T-helper 1 cell treated with Interleukin-12 subunit alpha and Interleukin-12 subunit beta and Interleukin-4 antibody, amounts not matched to agents 30 μg/mL and 1 μg/mL, for 36 hours (primary cell): ENCODE data around the gene SEPTIN12.
"Not testable (repeated sequence)": the region's sequence is repeated elsewhere in the genome, so short reads cannot be mapped to it uniquely, and the experiment has no call there.

Source experiments
- H3K27ac Mint-ChIP-seq: one replicate; pipeline ENCODE4 v1.8.0; 2021; ENCODE audit warnings: mild to moderate bottlenecking, mixed read lengths
- H3K27me3 Mint-ChIP-seq: one replicate; pipeline ENCODE4 v1.8.0; 2021; ENCODE audit warnings: low read depth, mixed read lengths
- H3K36me3 Mint-ChIP-seq: one replicate; pipeline ENCODE4 v1.8.0; 2021; ENCODE audit warnings: low read depth, mixed read lengths
- H3K4me1 Mint-ChIP-seq: one replicate; pipeline ENCODE4 v1.8.0; 2021; ENCODE audit warnings: low read depth, mixed read lengths
- H3K4me3 Mint-ChIP-seq: one replicate; pipeline ENCODE4 v1.8.0; 2021; ENCODE audit warnings: mild to moderate bottlenecking, moderate library complexity, mixed read lengths
- H3K9me3 Mint-ChIP-seq: one replicate; pipeline ENCODE4 v1.8.0; 2021; ENCODE audit warnings: mixed read lengths

SEPTIN12 gene

GRCh38 chr16:4796982-4797804 is 9.0 kb upstream of the SEPTIN12 start:
- Mint-ChIP-seq H3K4me1 (peaks cover 3% of the 10 kb centered on the region), H3K36me3 (no peaks in the 10 kb centered on the region), H3K27me3 (no peaks in the 10 kb centered on the region), H3K9me3 (no peaks in the 10 kb centered on the region), H3K27ac (no peak overlapping the region), H3K4me3 (no peak overlapping the region)

DNA sequence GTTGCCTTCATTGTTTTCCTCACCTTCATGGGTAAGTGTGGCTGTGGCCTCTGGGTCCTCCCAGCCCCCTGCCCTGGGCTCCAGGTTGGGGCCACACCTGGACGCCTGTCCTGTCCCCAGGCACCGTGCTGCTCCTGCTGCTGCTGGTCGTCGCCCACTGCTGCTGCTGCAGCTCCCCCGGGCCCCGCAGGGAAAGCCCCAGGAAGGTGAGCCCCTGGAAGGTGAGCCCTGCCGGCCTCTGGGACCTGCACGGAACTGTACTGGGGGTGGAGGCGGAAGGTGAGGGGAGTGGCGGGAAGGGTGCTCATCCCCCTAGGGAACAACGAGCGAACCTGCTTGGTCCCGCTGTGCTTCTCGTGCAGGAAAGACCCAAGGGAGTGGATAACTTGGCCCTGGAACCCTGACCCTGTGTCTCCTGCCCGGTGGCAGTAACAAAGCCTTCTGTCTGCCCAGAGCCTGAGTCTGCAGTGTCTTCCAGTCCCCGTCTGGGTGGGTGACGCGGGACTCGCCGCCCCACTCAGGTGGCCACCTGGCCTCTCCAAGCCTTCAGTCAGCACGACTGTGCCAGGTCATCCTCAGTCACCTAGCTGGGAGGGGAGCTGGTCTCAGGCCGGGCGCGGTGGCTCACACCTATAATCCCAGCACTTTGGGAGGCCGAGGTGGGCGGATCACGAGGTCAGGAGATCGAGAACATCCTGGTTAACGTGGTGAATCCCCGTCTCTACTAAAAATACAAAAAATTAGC is 7.9 kb upstream of the SEPTIN12 start:
- no peaks in the 10 kb centered on the region for H3K36me3 Mint-ChIP-seq
- H3K4me1 Mint-ChIP-seq = peaks cover 3% of the 10 kb centered on the region
- H3K4me3 Mint-ChIP-seq = no peak overlapping the region

GRCh38 chr16:4795181-4795827 is 7.2 kb upstream of the SEPTIN12 start, which contains the start of gene SMIM22:
Gene SMIM22, plus strand, starts transcription at chr16:4795369. Its CDS starts 366 bp downstream, at chr16:4795735.
- Mint-ChIP-seq H3K9me3 (no peaks in the 10 kb centered on the region), H3K27me3 (no peaks in the 10 kb centered on the region), H3K27ac (no peak within 1 kb of the TSS), H3K4me3 (no peak within 1 kb of the TSS), H3K4me1 (peaks cover 3% of the 10 kb centered on the region), H3K36me3 (no peaks in the 10 kb centered on the region)

More for the DNA sequence above, 7.9 kb upstream of the SEPTIN12 start:
- Mint-ChIP-seq H3K9me3 (no peaks in the 10 kb centered on the region), H3K27me3 (no peaks in the 10 kb centered on the region), H3K27ac (no peak overlapping the region)

DNA sequence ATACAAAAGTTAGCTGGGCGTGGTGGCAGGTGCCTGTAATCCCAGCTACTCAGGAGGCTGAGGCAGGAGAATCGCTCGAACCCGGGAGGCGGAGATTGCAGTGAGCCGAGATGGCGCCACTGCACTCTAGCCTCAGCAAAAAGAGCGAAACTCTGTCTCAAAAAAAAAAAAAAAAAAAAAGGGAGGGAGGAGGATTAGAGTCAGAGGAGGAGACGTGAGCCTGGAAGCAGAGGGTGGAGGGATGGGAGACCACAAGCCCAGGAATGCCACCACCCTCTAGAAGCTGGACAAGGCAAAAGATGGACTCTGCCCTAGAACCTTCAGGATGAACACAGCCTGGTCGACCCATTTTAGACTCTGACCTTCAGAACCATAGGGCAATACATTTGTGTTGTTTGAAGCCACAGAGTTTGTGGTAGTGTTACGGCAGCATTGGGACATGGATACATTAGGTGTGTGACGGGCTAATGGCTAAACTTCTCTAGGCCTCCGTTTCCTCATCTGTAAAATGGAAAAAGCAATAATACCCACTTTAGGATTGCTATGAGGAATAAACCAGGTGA is 4.9 kb upstream of the SEPTIN12 start:
- H3K27me3 Mint-ChIP-seq = no peaks in the 10 kb centered on the region
- H3K9me3 Mint-ChIP-seq = no peaks in the 10 kb centered on the region
- H3K4me3 Mint-ChIP-seq = no peak overlapping the region
- no peak overlapping the region for H3K27ac Mint-ChIP-seq
- peaks cover 3% of the 10 kb centered on the region for H3K4me1 Mint-ChIP-seq
- H3K36me3 Mint-ChIP-seq = no peaks in the 10 kb centered on the region

DNA sequence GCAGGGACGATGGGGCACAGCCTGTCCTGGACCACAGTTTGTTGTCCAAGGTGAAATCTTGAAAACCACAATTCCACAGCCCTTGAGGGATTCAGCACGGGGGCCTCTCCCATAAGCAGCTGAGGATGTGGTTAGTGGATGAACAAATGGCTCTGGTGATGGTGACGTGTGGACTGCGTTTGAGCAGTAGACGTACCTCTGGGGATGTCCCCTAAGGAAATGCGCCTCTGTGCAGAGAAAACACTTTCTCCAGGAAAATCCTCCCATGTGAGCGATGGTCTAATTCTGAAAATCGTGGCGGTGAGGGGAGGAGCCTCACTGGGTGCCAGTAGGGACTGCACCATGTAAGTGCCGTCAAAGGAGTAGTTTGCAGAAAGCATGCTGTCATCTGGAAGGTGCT is 2.7 kb upstream of the SEPTIN12 start:
- Mint-ChIP-seq H3K36me3 (no peaks in the 10 kb centered on the region), H3K27me3 (no peaks in the 10 kb centered on the region), H3K4me1 (peaks cover 3% of the 10 kb centered on the region), H3K4me3 (no peak overlapping the region), H3K27ac (no peak overlapping the region), H3K9me3 (no peaks in the 10 kb centered on the region)

- Mint-ChIP-seq H3K36me3 (no peaks in the 10 kb centered on the region), H3K27me3 (no peaks in the 10 kb centered on the region), H3K4me1 (peaks cover 3% of the 10 kb centered on the region), H3K4me3 (no peak overlapping the region), H3K27ac (no peak overlapping the region), H3K9me3 (no peaks in the 10 kb centered on the region)
Observed at GRCh38 chr16:4790261-4790660, 2.1 kb upstream of the SEPTIN12 start.

DNA sequence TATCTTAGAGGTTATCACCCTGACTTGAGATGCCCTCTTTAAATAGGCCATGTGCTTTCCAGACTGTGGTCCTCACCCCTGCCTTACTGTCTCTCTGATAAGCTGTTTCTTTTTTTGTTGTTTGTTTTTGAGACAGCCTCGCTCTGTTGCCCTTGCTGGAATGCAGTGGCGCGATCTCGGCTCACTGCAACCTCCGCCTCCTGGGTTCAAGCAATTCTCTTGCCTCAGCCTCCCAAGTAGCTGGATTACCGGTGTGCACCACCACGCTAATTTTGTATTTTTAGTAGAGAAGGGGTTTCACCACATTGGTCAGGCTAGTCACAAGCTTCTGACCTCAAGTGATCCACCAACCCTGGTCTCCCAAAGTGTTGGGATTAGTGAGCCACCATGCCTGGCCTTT is 765 bp upstream of the SEPTIN12 start:
- Mint-ChIP-seq H3K27me3 (no peaks in the 10 kb centered on the region), H3K36me3 (no peaks in the 10 kb centered on the region), H3K4me1 (peaks cover 3% of the 10 kb centered on the region), H3K27ac (no peak overlapping the region), H3K9me3 (no peaks in the 10 kb centered on the region), H3K4me3 (no peak overlapping the region)

DNA sequence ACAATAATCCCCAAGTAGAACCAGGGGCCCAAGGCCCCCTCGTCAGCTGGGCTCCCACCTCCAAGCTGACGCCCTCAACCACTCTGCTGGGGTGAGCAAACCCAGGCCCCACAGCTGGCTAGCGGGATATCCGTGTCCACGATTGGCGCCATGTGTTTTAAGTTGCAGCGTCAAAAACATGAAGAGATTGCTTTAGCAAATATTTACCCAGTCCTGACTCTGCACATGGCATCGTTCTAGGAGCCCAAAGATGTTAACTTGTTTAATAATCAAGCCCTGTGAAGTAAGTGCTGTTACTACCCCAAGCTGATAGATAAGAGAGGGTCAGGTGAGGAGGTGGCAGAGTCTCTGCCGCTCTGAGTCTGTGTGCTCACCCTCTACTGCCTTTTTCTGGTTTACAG is 344 bp upstream of the SEPTIN12 start:
- H3K36me3 Mint-ChIP-seq = no peaks in the 10 kb centered on the region

GRCh38 chr16:4787068-4787467 is 1.1 kb downstream of the SEPTIN12 start:
- Mint-ChIP-seq H3K27me3 (no peaks in the 10 kb centered on the region), H3K4me1 (peaks cover 3% of the 10 kb centered on the region), H3K4me3 (no peak overlapping the region), H3K36me3 (no peaks in the 10 kb centered on the region), H3K27ac (no peak overlapping the region), H3K9me3 (no peaks in the 10 kb centered on the region)

More for the DNA sequence above, 344 bp upstream of the SEPTIN12 start:
- H3K27ac Mint-ChIP-seq = no peak overlapping the region
- peaks cover 3% of the 10 kb centered on the region for H3K4me1 Mint-ChIP-seq
- no peaks in the 10 kb centered on the region for H3K9me3 Mint-ChIP-seq
- H3K4me3 Mint-ChIP-seq = no peak overlapping the region
- H3K27me3 Mint-ChIP-seq = no peaks in the 10 kb centered on the region

DNA sequence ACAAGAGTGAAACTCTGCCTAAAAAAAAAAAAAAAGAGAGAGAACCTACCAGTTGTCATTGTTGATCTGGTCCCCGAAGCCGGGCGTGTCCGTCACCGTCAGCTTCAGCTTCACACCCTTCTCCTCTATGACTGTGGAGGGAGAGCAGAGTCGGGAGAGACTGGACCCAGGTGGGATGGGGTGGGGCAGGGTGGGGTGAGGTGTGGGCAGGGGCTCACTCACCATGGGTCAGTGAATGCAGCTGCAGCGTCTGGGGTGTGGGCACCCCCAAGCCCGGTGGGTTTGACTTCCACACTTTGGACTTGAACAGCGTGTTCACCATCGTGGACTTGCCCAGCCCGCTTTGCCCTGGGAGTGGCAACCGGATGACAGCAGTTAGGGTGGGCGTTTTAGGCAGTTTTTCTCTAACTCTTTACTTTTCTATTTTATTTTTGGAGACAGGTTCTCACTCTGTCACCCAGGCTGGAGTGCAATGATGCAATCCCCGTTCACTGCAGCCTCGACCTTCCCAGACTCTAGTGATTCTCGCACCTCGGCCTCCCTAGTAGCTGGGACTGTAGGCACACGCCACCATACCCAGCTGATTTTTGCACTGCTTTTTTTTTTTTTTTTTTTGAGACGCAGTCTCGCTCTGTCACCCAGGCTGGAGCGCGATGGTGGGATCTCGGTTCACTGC is 2.2 kb downstream of the SEPTIN12 start:
- H3K4me3 Mint-ChIP-seq = no peak overlapping the region
- H3K27ac Mint-ChIP-seq = no peak overlapping the region
- no peaks in the 10 kb centered on the region for H3K9me3 Mint-ChIP-seq
- H3K4me1 Mint-ChIP-seq = peaks cover 3% of the 10 kb centered on the region
- no peaks in the 10 kb centered on the region for H3K36me3 Mint-ChIP-seq
- no peaks in the 10 kb centered on the region for H3K27me3 Mint-ChIP-seq

- H3K4me3 Mint-ChIP-seq, H3K27me3 Mint-ChIP-seq, H3K9me3 Mint-ChIP-seq, H3K4me1 Mint-ChIP-seq, H3K36me3 Mint-ChIP-seq, H3K27ac Mint-ChIP-seq: not testable (repeated sequence)
Observed at GRCh38 chr16:4784444-4784987, 3.6 kb downstream of the SEPTIN12 start.

DNA sequence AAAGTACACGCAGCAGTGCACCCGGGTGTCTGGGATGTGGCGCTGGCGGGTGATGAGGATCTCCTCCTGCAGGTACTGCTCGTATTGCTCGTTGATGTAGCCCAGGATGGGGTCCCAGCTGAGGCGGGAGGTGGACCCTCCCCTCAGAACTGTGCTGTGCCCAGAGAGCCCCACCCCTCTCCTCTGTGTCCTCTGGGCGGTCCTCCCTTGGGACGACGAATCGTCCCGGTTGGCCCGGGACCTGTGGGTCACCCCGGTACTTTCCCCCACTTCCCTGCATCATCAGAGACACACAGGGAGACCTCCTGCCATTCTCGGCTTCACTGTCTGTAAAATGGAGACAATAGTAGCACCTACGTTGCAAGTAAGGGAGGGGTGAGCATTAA is 4.2 kb downstream of the SEPTIN12 start:
- no peaks in the 10 kb centered on the region for H3K27me3 Mint-ChIP-seq
- no peak overlapping the region for H3K4me3 Mint-ChIP-seq
- H3K36me3 Mint-ChIP-seq = no peaks in the 10 kb centered on the region
- no peaks in the 10 kb centered on the region for H3K9me3 Mint-ChIP-seq
- H3K27ac Mint-ChIP-seq = no peak overlapping the region
- H3K4me1 Mint-ChIP-seq = no peaks in the 10 kb centered on the region

DNA sequence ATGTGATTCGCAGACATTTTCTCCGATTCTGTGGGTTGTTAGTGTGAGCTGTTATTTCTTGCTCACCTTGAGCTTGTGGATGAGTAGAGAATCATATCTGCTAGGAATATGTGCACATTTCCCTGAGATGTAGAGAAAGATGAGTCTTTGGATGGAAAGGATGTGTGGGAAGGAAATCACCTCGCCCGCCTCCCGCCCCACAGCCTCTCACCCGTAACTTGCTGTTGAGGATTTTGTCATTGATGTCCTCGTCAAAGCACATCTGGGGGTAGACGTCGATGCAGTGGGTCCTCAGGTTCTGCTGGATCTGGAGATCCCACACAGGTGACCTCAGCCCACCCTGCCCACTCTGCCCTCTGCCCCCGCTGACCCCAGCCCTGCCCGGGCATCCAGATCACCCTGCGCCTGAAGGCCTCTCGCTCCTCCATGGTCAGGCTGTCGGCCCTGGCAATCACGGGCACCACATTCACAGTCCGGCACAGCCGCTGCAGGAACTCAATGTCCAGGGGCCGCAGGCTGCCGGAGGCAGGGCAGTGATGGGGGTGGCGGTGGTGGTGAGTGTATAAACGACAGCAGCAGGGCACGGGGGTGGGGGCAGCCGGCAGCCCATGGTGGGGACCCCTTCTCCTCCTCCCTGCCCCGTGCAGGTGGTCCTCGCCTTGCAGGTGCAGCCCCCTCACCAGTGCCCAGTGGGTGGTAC is 4.7 kb downstream of the SEPTIN12 start:
- no peaks in the 10 kb centered on the region for H3K27me3 Mint-ChIP-seq
- no peaks in the 10 kb centered on the region for H3K9me3 Mint-ChIP-seq
- no peaks in the 10 kb centered on the region for H3K4me1 Mint-ChIP-seq
- no peak overlapping the region for H3K27ac Mint-ChIP-seq
- no peaks in the 10 kb centered on the region for H3K36me3 Mint-ChIP-seq
- no peak overlapping the region for H3K4me3 Mint-ChIP-seq
